Measurements from ENCODE around the gene SYT1. TPM values are rescaled to one million over a fixed set of nuclear protein-coding genes. Genes with fewer than 3 reads are reported as not detected.

Gene SYT1
- total and polyA plus RNA-seq, 2 of the 8 experiments (the other 6 are each of a cell fraction or from before 2014, with no cell fraction given), result 11.0 to 34.6 TPM

GRCh38 chr12:79108962-79109361 lies 244.4 kb downstream of the SYT1 start:
- H3K79me1 ChIP-seq (ENCODE audit: low read depth, low read length), result no peaks in the 10 kb centered on the region; the same call in 1 of the 2 replicates
- H3K27me3 ChIP-seq (replicated peaks in 1 of 4; ENCODE audit: control insufficient read depth in 3 of 4, extremely low read depth in 1 of 4, insufficient read depth in 3 of 4, low read length in 3 of 4), result no peaks in the 10 kb centered on the region
- ChIA-PET POLR2A (ENCODE audit: partially characterized antibody) (no interaction called here), CTCF (ENCODE audit: partially characterized antibody) (interaction anchor here (0.6 to 5.0 kb wide), 5 partner anchors 9 to 182 kb away, joined by 4 to 22 read pairs (median 5); no protein-coding TSS in a partner anchor)
- DNase-seq (ENCODE audit: low read depth in 1 of 2, low spot score in 2 of 2), result no peak
- no peak overlapping the region for H3K23ac ChIP-seq (ENCODE audit: insufficient read length)
- no peak overlapping the region for H2BK20ac ChIP-seq (ENCODE audit: low read length)
- H2BK15ac ChIP-seq (ENCODE audit: low read length), result no peak overlapping the region
- H3K14ac ChIP-seq (ENCODE audit: insufficient read length), result no peak overlapping the region
- no peak overlapping the region for H3K56ac ChIP-seq (replicated peaks; ENCODE audit: insufficient read length, low read depth, low read length)
- FAIRE-seq, result no peak
- no peaks in the 10 kb centered on the region; the same call in 1 of the 2 replicates for H3K23me2 ChIP-seq (ENCODE audit: low read depth, low read length)
- no peaks in the 10 kb centered on the region for H4K20me1 ChIP-seq (replicated peaks in 1 of 2; ENCODE audit: control insufficient read depth in 1 of 2, insufficient read depth in 2 of 2, low read length in 2 of 2)
- no peak overlapping the region for H3K9ac ChIP-seq (replicated peaks in 1 of 4; ENCODE audit: extremely low read depth in 1 of 4, low read depth in 3 of 4, low read length in 3 of 4)
- no peaks in the 10 kb centered on the region for H3K79me2 ChIP-seq (ENCODE audit: control insufficient read depth in 1 of 2, insufficient read depth in 2 of 2, low read length in 2 of 2)
- H4K5ac ChIP-seq (ENCODE audit: insufficient read length, low read depth, low read length), result no peak overlapping the region
- H4K91ac ChIP-seq (replicated peaks; ENCODE audit: insufficient read length, low read length), result no peak overlapping the region
- no peaks in the 10 kb centered on the region for H3K9me3 ChIP-seq (ENCODE audit: insufficient read depth in 2 of 2, low read depth in 1 of 2, low read length in 1 of 2)
- H3K4me2 ChIP-seq (ENCODE audit: insufficient read depth in 1 of 2, low read depth in 2 of 2, low read length in 2 of 2), result no peak overlapping the region
- no peak overlapping the region for H2BK120ac ChIP-seq (replicated peaks; ENCODE audit: low read depth, low read length)
- H2BK12ac ChIP-seq (ENCODE audit: low read depth, low read length), result no peak overlapping the region
- no peaks in the 10 kb centered on the region for H3K36me3 ChIP-seq (ENCODE audit: control insufficient read depth in 2 of 4, insufficient read depth in 4 of 4, low read length in 3 of 4)
- no peak overlapping the region for H2AFZ ChIP-seq (ENCODE audit: low read length)
- no peak overlapping the region for H3K4me3 ChIP-seq (ENCODE audit: extremely low read depth in 1 of 4, insufficient read depth in 2 of 4, low read depth in 3 of 4, low read length in 4 of 4)
- no peak overlapping the region for H2BK5ac ChIP-seq (ENCODE audit: low read depth, low read length)
- H3K4me1 ChIP-seq (replicated peaks in 1 of 4; ENCODE audit: control insufficient read depth in 3 of 4, insufficient read depth in 4 of 4, low read length in 3 of 4), result no peaks in the 10 kb centered on the region
- no peak overlapping the region for H3K27ac ChIP-seq (ENCODE audit: low read depth, low read length)
- H2AK5ac ChIP-seq (ENCODE audit: low read depth, low read length), result no peak overlapping the region
- H3K4ac ChIP-seq (replicated peaks; ENCODE audit: insufficient read length, low read depth, low read length), result no peak overlapping the region
- no peak overlapping the region for H3K18ac ChIP-seq (ENCODE audit: extremely low read depth, low read length)
- 92% methylated on average over 2 of the region's 2 CpGs; no CpG with 5 or more reads in 1 of the 2 experiments for WGBS, 2 experiments (ENCODE audit: extremely low coverage in 1 of 2, insufficient coverage in 1 of 2, insufficient read length in 1 of 2, insufficient replicate concordance in 2 of 2, low coverage in 1 of 2, low lambda C conversion rate in 2 of 2, missing lambda C conversion rate in 1 of 2)
- H4K8ac ChIP-seq (ENCODE audit: extremely low read depth, insufficient read depth, low read length), result no peak overlapping the region

Measured in H1 (cell line).